Gastrocnemius medialis (tissue), 4 donors: ENCODE measurements around the gene LTV1.

Source experiments
- POLR2A ChIP-seq, 2 donors: fragments of 450-650 bp; IDR thresholded peaks; one replicate each; pipeline ENCODE4 v1.6.1; 2017; ENCODE audit warnings: antibody characterized with exemption in 2 of 2, mild to moderate bottlenecking in 2 of 2, moderate library complexity in 2 of 2
- TF ChIP-seq, protein P1 (sequence below), 5 experiments: fragments of 450-650 bp in 3 of 5; fragments of 200-600 bp in 2 of 5; sonication (generic) in 2 of 5; IDR thresholded peaks in 4 of 5; conservative IDR thresholded peaks in 1 of 5; 1 replicate in 4 of 5; 2 replicates in 1 of 5; pipeline ENCODE4 v1.5.1; 2016 to 2019; ENCODE audit warnings: antibody characterized with exemption in 5 of 5, mild to moderate bottlenecking in 3 of 5, moderate library complexity in 3 of 5

DNA sequence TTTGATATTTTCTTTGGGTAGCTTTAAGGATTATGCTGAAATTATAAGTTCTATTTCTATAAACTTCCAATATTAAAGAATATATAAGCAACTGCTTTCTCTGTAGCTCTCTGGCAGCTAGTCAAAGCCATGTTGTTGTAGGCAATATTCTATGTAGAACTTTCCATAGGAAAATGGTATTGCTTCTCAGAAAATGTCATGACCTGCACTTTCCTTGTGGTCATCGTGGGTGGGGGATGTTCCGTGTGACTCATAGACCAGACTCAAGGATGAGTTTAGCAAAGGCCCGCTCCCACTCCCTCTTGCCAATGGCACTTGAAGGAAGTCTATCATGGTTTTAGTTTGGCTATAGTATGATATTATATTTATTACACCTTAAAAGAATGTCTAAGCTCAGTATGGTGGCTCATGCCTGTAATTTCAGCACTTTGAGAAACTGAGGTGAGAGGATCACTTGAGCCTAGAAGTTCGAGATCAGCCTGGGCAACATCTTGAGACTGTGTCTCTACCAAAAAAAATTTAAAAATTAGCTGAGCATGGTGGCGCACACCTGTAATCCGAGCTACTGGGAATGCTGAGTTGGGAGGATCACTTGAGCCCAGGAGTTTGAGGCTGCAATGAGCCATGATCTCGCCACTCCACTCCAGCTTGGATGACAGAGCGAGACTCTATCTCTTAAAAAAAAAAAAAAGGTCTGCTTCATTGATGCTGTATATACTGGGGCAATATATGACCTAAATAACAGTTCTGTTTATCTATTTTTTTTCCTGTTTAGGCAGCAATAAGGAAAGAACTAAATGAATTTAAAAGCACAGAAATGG, 36.6 kb upstream of the LTV1 start:
- no peak for TF ChIP-seq POLR2A (IDR thresholded peaks at IDR 0.05)
- TF ChIP-seq, protein P1, sequence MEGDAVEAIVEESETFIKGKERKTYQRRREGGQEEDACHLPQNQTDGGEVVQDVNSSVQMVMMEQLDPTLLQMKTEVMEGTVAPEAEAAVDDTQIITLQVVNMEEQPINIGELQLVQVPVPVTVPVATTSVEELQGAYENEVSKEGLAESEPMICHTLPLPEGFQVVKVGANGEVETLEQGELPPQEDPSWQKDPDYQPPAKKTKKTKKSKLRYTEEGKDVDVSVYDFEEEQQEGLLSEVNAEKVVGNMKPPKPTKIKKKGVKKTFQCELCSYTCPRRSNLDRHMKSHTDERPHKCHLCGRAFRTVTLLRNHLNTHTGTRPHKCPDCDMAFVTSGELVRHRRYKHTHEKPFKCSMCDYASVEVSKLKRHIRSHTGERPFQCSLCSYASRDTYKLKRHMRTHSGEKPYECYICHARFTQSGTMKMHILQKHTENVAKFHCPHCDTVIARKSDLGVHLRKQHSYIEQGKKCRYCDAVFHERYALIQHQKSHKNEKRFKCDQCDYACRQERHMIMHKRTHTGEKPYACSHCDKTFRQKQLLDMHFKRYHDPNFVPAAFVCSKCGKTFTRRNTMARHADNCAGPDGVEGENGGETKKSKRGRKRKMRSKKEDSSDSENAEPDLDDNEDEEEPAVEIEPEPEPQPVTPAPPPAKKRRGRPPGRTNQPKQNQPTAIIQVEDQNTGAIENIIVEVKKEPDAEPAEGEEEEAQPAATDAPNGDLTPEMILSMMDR (IDR thresholded peaks at IDR 0.05 in 4 of 5, conservative IDR thresholded peaks at IDR 0.05 in 1 of 5), result no peak
